Effector memory CD4-positive, alpha-beta T cell (primary cell): Measurements from ENCODE around the gene ADAMTSL2.
A peak's percentile ranks its signal among the peaks of the same experiment; 100 is the strongest.

Experiments used
- DNase-seq, 3 donors: peaks; one replicate each; pipeline ENCODE4 v3.0.0-alpha.2; 2020
- H3K27ac ChIP-seq: 2 replicates; pipeline ENCODE4 v1.7.0; 2013; ENCODE audit warnings: mild to moderate bottlenecking, low read length, moderate library complexity; ENCODE audit not compliant: insufficient read depth, poor library complexity, severe bottlenecking
- H3K27me3 ChIP-seq: replicated peaks from 2 replicates; pipeline ENCODE4 v1.7.0; 2013; ENCODE audit warnings: mild to moderate bottlenecking, low read length; ENCODE audit not compliant: insufficient read depth, control insufficient read depth, poor library complexity, severe bottlenecking
- H3K36me3 ChIP-seq: 2 replicates; pipeline ENCODE4 v1.7.0; 2013; ENCODE audit warnings: mild to moderate bottlenecking, low read length, moderate library complexity; ENCODE audit not compliant: control insufficient read depth, insufficient read depth
- H3K4me1 ChIP-seq: 2 replicates; pipeline ENCODE4 v1.7.0; 2013; ENCODE audit warnings: low read length, mild to moderate bottlenecking; ENCODE audit not compliant: control insufficient read depth, insufficient read depth, poor library complexity, severe bottlenecking
- H3K4me3 ChIP-seq: 2 replicates; pipeline ENCODE4 v1.7.0; 2013; ENCODE audit warnings: low read length, low read depth, mild to moderate bottlenecking; ENCODE audit not compliant: insufficient read depth, poor library complexity, severe bottlenecking
- H3K9me3 ChIP-seq: 2 replicates; pipeline ENCODE4 v1.7.0; 2013; ENCODE audit warnings: mild to moderate bottlenecking, low read length, moderate library complexity; ENCODE audit not compliant: control insufficient read depth

ADAMTSL2 gene

DNA sequence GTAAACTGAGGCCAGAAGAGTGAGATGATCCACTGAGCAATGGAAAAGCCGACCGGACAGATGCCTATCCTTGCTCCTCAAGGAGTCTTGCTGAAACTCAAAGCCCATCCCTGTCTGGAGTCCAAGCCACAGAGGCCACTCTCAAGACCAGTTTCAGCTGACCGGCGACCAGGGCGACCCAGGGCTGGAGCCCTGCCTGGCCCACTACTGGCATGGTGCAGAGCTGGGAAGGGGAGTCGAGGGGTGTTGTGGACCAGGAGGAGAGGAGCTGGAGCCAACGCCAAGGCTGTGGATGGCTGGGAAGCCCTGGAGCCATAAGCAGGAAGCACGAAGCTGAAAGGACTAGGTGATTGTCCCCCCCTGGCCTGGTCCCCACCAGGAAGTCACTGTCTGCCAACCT, 52.5 kb downstream of the ADAMTSL2 start:
- Histone ChIP-seq H3K27ac (no peak overlapping the region), H3K4me1 (no peaks in the 10 kb centered on the region), H3K36me3 (no peaks in the 10 kb centered on the region), H3K9me3 (no peaks in the 10 kb centered on the region), H3K27me3 (peaks cover 17% of the 10 kb centered on the region), H3K4me3 (no peak overlapping the region)
- DNase-seq = no peak

DNA sequence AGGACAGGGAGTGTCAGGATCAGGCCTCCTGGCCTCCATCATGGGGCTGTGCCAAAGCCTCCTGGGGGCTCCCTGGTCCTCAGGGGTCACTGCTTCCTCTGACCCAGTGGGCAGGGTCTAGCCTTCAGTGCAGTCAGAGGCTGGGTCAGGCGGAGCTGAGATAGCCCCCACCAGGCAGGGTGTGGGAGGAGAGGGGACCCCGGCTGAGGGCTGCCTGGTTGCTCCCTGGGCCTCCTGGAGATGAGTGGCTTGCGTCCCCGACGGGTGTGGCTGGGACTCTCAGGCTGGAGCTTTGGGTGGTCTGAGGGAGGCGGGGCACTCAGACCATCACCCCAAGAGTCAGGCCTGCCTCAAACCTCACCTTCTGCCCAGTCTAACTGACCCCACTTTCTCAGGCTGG, 53.0 kb downstream of the ADAMTSL2 start:
- no peak overlapping the region for H3K27ac ChIP-seq
- H3K4me1 ChIP-seq = no peaks in the 10 kb centered on the region
- no peaks in the 10 kb centered on the region for H3K36me3 ChIP-seq
- no peaks in the 10 kb centered on the region for H3K9me3 ChIP-seq
- no peak for DNase-seq
- no peak overlapping the region for H3K4me3 ChIP-seq
- H3K27me3 ChIP-seq = peaks cover 17% of the 10 kb centered on the region

DNA sequence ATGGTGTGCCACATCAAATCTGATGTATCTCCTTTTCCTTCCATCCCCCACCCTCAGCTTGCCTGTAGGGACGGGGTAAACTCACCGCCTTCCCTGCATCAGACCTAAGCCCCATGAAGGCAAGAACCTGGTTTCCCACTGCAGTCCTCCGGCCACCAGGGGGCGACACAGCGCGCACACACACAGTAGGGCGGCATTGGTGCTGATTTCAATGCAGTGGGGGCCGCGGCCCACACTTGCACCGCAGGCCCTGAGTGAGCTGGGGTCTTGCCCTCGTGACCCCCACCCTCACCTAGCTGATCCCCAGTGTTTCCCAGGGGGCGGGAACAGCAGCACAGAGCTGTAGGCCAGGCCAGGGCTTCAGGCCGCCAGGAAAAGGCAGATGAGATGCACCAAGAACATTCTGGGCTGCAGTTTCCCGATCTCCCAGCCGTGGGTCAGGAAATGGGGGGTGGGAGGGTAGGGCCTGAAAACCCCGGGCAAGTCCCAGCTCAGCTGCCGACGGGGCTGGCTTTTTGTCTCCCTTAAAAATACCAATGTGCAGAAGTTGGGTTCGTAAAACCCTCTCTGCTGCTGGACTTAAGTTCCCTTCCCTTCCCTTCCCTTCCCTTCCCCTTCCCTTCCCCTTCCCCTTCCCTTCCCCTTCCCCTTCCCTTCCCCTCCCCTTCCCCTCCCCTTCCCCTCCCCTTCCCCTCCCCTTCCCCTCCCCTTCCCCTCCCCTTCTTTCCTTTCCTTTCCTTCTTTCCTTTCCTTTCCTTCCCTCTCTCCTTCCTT, 55.1 kb downstream of the ADAMTSL2 start:
- no peak overlapping the region for H3K4me3 ChIP-seq
- peaks cover 17% of the 10 kb centered on the region for H3K27me3 ChIP-seq
- H3K27ac ChIP-seq = no peak overlapping the region
- H3K9me3 ChIP-seq = no peaks in the 10 kb centered on the region
- no peaks in the 10 kb centered on the region for H3K4me1 ChIP-seq
- H3K36me3 ChIP-seq = no peaks in the 10 kb centered on the region
- peak in 2 of 3 donors; percentile 7 to 23 for DNase-seq

DNA sequence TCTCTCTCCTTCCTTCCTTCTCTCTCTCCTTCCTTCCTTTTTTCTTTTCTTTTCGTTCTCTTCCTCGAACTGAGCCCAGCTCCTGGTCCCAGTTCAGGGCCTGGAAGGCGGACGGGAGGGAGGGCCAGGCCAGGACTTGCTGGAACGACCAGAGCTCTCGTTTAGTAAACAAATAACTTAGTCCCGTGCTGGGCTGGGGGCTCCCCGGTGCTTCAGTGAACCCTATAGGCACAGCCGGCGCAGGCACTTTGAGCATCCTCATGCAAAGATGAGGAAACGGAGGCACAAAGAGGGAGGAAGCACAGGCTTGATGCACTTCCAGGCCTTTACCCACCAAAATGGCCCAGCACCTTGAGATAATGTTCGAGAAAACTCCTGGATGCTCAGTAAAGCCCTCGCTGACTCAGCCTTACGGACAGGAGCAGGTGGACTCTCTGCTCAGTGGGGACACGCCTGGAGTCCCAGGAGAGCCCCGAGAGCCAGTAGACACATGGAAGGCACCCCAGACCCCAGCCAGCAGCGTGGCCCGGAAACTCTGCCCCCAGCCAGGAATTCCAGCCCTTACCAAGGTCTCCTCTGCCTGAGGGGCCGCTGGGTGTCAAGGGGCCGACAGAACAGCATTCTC, 55.8 kb downstream of the ADAMTSL2 start:
- Histone ChIP-seq H3K36me3 (no peaks in the 10 kb centered on the region), H3K4me3 (no peak overlapping the region), H3K27ac (no peak overlapping the region), H3K27me3 (peaks cover 10% of the 10 kb centered on the region), H3K4me1 (no peaks in the 10 kb centered on the region), H3K9me3 (no peaks in the 10 kb centered on the region)
- DNase-seq = no peak

DNA sequence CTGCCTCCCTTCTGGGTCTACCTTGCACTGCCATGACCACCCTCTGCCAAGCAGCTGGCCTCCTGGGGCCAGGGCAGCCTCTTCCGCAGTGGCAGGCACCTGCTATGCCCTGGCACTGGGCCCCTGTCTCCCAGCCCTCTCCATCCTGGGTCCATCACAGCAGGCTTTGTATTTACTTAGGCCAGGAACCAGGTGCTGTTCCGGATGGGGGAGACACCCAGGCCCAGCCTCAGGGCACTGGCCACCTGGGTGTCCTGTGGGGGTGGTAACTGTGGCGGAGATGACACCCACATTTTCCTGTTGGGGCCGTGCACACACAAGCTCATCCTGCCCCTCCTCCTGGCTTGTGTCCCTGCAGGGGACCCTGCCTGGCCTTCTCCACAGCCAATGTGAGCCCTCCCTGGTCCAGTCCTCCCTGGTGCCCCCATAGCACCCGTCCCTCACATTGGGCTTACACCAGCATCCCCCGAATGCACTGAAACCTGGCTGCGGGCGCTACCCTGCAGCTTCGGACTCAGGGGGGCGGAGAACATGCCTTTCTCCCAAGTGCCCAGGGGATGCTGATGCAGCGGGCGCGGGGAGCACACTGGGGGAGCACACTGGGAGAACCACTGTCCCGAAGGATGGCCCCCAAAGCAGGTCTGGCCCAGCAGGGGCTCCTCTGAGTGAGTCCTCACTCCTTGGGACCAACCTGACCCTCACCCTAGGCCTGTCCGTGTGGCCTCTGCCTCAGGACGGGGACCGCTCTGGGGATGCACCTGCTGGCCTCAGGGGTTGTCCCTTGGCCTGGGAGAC, 56.8 kb downstream of the ADAMTSL2 start:
- H3K4me3 ChIP-seq = no peak overlapping the region
- H3K27ac ChIP-seq = no peak overlapping the region
- H3K4me1 ChIP-seq = no peaks in the 10 kb centered on the region
- no peaks in the 10 kb centered on the region for H3K36me3 ChIP-seq
- no peaks in the 10 kb centered on the region for H3K9me3 ChIP-seq
- DNase-seq = no peak
- peaks cover under 1% of the 10 kb centered on the region for H3K27me3 ChIP-seq

DNA sequence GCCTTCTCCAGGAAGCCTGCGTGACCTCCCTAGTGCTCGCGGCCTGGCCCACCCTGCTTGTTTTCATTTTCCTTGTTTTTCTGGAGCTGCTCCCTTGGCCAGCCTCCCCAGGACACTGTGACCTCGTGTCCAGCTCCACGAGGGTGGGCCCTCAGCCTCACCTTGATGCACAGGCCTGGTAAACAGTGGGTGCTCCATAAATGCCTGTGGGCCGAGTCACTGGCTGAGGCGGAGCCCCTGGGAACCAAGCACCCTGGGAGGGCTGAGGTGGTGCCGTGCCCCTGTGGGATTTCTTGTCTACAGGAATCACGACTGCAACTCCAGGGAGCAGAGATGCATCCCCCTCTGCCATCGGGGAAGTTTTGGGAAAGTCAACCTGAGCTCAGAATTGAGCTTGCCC, 57.5 kb downstream of the ADAMTSL2 start:
- no peaks in the 10 kb centered on the region for H3K36me3 ChIP-seq
- DNase-seq = no peak
- peaks cover under 1% of the 10 kb centered on the region for H3K9me3 ChIP-seq
- no peaks in the 10 kb centered on the region for H3K27me3 ChIP-seq
- H3K4me3 ChIP-seq = no peak overlapping the region
- no peak overlapping the region for H3K27ac ChIP-seq
- H3K4me1 ChIP-seq = no peaks in the 10 kb centered on the region

DNA sequence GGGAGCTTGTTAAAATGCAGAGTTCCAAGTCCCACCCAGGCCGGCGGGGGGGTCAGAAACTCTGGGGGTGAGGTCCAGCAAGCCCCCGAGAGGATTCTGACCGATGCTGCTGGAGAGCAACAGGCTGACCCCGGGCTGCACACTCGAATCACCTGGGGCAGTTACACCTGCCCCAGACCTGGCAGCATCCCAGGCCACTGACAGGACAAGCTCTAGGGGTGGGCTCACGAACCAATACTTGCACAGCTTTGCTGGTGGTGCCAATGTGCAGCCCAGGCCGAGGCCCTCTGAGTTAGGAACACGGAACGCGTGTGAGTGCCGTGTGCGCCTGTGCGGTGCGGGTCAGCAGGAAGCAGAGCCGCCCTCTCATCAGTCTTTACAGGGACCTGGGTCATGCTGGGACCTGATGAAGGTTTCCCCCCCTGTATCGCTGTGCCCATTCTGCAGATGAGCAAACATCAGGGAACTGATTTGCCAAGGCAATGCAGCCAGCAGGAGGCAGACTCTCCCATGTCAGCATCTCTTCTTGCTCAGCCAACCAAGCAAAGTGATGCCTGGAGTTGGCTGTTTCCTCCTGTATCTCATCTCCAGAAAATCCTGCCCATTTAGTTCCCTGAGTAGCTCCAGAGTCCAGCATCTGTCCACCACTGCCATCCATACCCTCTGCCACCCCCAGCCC, 58.4 kb downstream of the ADAMTSL2 start:
- no peak for DNase-seq
- H3K4me1 ChIP-seq = no peaks in the 10 kb centered on the region
- no peaks in the 10 kb centered on the region for H3K36me3 ChIP-seq
- no peak overlapping the region for H3K4me3 ChIP-seq
- peaks cover 7% of the 10 kb centered on the region for H3K9me3 ChIP-seq
- no peak overlapping the region for H3K27ac ChIP-seq
- no peaks in the 10 kb centered on the region for H3K27me3 ChIP-seq

DNA sequence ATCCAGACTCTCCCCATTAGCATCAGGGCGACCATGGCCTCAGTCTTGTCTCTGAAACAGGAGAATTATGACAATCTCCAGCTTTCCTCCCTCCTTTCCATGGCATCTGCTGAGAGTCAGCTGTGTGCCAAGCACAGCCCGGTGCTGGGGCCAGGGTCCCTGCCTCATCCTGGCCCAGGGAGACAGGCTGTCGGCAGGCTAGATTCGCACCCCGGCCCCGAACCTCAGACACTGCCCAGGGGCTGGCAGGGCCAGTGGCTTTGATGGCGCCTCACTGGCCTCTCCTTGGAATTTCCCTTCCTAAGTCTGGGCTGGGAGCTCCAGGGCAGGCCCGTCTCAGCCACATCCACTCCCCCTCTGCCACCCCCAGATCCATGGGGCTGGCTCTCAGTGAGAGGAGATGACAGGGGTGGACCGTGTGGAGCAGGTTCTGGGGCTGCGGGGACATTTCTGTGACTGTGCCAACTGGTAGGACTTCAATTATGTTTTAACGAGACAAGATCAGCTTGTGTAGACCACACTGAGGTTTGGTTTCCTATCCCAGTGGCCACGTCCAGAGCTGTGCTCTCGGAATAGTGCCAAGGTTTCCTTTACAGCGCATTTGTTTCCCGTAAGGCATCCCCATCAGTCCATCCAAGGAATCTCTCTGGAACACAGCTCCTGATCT, 59.2 kb downstream of the ADAMTSL2 start:
- Histone ChIP-seq H3K27ac (no peak overlapping the region), H3K36me3 (no peaks in the 10 kb centered on the region), H3K9me3 (peaks cover 11% of the 10 kb centered on the region), H3K4me1 (no peaks in the 10 kb centered on the region), H3K27me3 (no peaks in the 10 kb centered on the region), H3K4me3 (no peak overlapping the region)
- DNase-seq = no peak

DNA sequence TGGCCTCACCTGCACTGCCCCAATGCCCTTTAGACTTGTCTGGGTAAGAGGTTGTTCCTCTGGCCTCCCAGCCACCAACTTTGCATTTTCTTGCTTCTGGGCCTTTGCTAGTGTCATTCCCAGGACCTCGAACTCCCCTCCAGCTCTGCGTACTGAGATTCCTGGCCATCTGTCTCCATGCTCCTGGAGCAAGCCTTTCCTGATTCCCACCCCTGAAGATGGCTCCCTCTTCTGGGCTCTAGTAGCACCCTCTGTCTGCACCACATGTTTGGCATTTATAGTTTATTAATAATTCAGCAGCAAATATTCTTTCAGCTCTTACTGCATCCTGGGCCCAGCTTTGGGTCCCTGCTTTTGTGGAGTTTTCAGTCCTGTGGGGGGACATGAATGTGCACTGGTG, 59.8 kb downstream of the ADAMTSL2 start:
- Histone ChIP-seq H3K9me3 (peaks cover 11% of the 10 kb centered on the region), H3K4me1 (no peaks in the 10 kb centered on the region), H3K27ac (no peak overlapping the region), H3K4me3 (no peak overlapping the region), H3K36me3 (no peaks in the 10 kb centered on the region), H3K27me3 (no peaks in the 10 kb centered on the region)
- DNase-seq = no peak
